Uterus (tissue), 4 donors: ENCODE results near the gene LYPD8. TPM values are rescaled to one million over a fixed set of nuclear protein-coding genes. Genes with fewer than 3 reads are reported as not detected.

Experiments used
- DNase-seq, 2 donors: peaks; one replicate each; pipeline ENCODE4 v3.0.0-alpha.2; 2019 to 2020
- H3K27ac ChIP-seq, 2 donors: fragments of 200-600 bp; sonication (generic); 1 replicate in 1 of 2; 2 replicates in 1 of 2; pipeline ENCODE4 v1.5.1; 2016 to 2018
- H3K27me3 ChIP-seq, 2 donors: fragments of 200-600 bp; sonication (generic); one replicate each; pipeline ENCODE4 v1.5.1; 2018 to 2019; ENCODE audit warnings: control low read depth in 1 of 2
- H3K36me3 ChIP-seq, 2 donors: fragments of 200-600 bp; sonication (generic); one replicate each; pipeline ENCODE4 v1.5.1; 2019; ENCODE audit warnings: control low read depth in 1 of 2
- H3K4me1 ChIP-seq, 2 donors: fragments of 200-600 bp; sonication (generic); one replicate each; pipeline ENCODE4 v1.5.1; 2018 to 2019; ENCODE audit warnings: control low read depth in 1 of 2
- H3K4me3 ChIP-seq, 2 donors: fragments of 200-600 bp; sonication (generic); 1 replicate in 1 of 2; 2 replicates in 1 of 2; pipeline ENCODE4 v1.5.1; 2018 to 2019; ENCODE audit warnings: mild to moderate bottlenecking in 1 of 2
- H3K9me3 ChIP-seq, 2 donors: fragments of 200-600 bp; sonication (generic); one replicate each; pipeline ENCODE4 v1.5.1; 2019; ENCODE audit warnings: control low read depth in 1 of 2
- CTCF ChIP-seq, 4 experiments: fragments of 200-600 bp in 2 of 4; fragments of 450-650 bp in 2 of 4; sonication (generic) in 2 of 4; IDR thresholded peaks; one replicate each; pipeline ENCODE4 v1.5.1; 2016 to 2019; ENCODE audit warnings: antibody characterized with exemption in 4 of 4, mild to moderate bottlenecking in 2 of 4, moderate library complexity in 1 of 4
- POLR2A ChIP-seq, 2 donors: fragments of 450-650 bp; IDR thresholded peaks; one replicate each; pipeline ENCODE4 v1.6.1; 2016; ENCODE audit warnings: antibody characterized with exemption in 2 of 2, mild to moderate bottlenecking in 1 of 2, moderate library complexity in 1 of 2
- intact Hi-C: fragments of 100-400 bp; cut with DNase I; formaldehyde crosslinking; loops from one replicate; pipeline ENCODE4 v1.15.1; 2023; ENCODE audit warnings: low total_unique reads
- total RNA-seq, 4 donors: library from RNA; depleted of rRNA in 3 of 4; stranded (reverse); fragments of >200 nt in 3 of 4; gene quantifications; one replicate each; pipeline versions ENCODE4 v1.1.0 to v1.2.4, GENCODE V29; 2014 to 2023
- donor health status: DM: yes; HTN: yes; CAD: no.

Gene LYPD8
- total RNA-seq, 4 donors from 2014 or later: not detected

- H3K9me3 ChIP-seq: no peaks in the 10 kb centered on the region
- intact Hi-C loops: no loop called here
Observed at GRCh38 chr1:248702714-248703113, 52.8 kb downstream of the LYPD8 start, which contains the start of gene OR14I1. Gene OR14I1, minus strand, starts transcription at chr1:248702766.

DNA sequence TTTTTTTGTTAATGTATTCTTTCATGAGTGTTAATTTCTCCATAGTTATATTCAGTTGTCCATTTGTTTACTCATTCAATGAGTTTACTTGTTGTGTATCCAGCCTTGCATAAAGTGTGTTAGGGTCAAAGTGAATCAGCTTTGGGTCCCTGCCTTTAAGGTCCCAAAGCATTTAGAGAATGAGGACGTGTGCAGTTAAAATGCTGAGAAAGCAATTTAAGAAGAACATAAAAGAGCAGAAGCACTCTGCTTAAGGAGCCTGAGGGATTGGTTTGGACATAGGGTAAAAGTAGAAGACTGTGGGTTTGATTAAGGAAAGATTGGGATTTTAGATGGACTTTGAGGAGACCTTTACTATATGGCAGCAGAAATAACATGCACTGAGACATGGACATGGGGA is 56.5 kb downstream of the LYPD8 start:
- DNase-seq: no peak
- no peak for TF ChIP-seq POLR2A (IDR thresholded peaks at IDR 0.05)
- intact Hi-C loops: no loop called here
- H3K4me1 ChIP-seq: no peaks in the 10 kb centered on the region
- H3K27ac ChIP-seq: no peak overlapping the region
- no peaks in the 10 kb centered on the region for H3K27me3 ChIP-seq
- H3K4me3 ChIP-seq: no peak overlapping the region
- no peaks in the 10 kb centered on the region for H3K36me3 ChIP-seq
- H3K9me3 ChIP-seq: no peaks in the 10 kb centered on the region

More at GRCh38 chr1:248702714-248703113, 52.8 kb downstream of the LYPD8 start, which contains the start of gene OR14I1:
- H3K27me3 ChIP-seq: no peaks in the 10 kb centered on the region
- H3K36me3 ChIP-seq: no peaks in the 10 kb centered on the region
- H3K4me3 ChIP-seq: no peak within 1 kb of the TSS
- DNase-seq: no peak
- no peak within 1 kb of the TSS for H3K27ac ChIP-seq
- no peaks in the 10 kb centered on the region for H3K4me1 ChIP-seq
- TF ChIP-seq POLR2A (IDR thresholded peaks at IDR 0.05) (no peak), CTCF (IDR thresholded peaks at IDR 0.05) (no peak)

- no peak for TF ChIP-seq CTCF (IDR thresholded peaks at IDR 0.05)
- TF ChIP-seq POLR2A (IDR thresholded peaks at IDR 0.05): no peak
- H3K4me1 ChIP-seq: no peaks in the 10 kb centered on the region
- no peaks in the 10 kb centered on the region for H3K27me3 ChIP-seq
- H3K27ac ChIP-seq: no peak overlapping the region
- no peak overlapping the region for H3K4me3 ChIP-seq
- H3K36me3 ChIP-seq: no peaks in the 10 kb centered on the region
- H3K9me3 ChIP-seq: no peaks in the 10 kb centered on the region
- no peak for DNase-seq
- intact Hi-C loops: no loop called here
Observed at GRCh38 chr1:248697907-248698306, 57.7 kb downstream of the LYPD8 start.

- Histone ChIP-seq H3K4me1 (no peaks in the 10 kb centered on the region), H3K9me3 (no peaks in the 10 kb centered on the region), H3K4me3 (no peak overlapping the region), H3K27ac (no peak overlapping the region), H3K36me3 (no peaks in the 10 kb centered on the region), H3K27me3 (no peaks in the 10 kb centered on the region)
- DNase-seq: no peak
- intact Hi-C loops: no loop called here
- TF ChIP-seq CTCF (IDR thresholded peaks at IDR 0.05): no peak
- TF ChIP-seq POLR2A (IDR thresholded peaks at IDR 0.05): no peak
Observed at GRCh38 chr1:248696774-248697173, 58.8 kb downstream of the LYPD8 start.

DNA sequence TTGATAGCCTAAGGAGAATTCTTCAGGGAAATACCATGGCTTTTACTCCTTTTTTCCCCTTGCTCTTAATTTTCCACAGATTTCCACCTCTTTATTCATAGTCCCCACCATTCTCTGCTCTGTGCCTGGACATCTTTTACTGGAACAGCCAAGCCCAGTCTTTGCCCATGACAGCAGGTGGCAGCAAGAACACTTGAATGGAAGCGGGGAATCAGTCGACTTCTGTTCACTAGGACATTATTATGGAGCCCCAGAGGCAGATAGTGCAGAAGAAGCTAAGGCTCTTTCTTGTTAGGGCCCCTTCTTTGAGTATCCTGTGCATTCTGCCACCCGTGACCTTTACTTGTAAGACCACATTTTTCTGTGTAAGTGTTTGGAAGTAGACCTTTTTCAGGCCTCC is 59.3 kb downstream of the LYPD8 start:
- H3K36me3 ChIP-seq: no peaks in the 10 kb centered on the region
- TF ChIP-seq CTCF (IDR thresholded peaks at IDR 0.05) (no peak), POLR2A (IDR thresholded peaks at IDR 0.05) (no peak)
- H3K9me3 ChIP-seq: no peaks in the 10 kb centered on the region
- intact Hi-C loops: no loop called here
- no peak overlapping the region for H3K27ac ChIP-seq
- no peak overlapping the region for H3K4me3 ChIP-seq
- no peaks in the 10 kb centered on the region for H3K4me1 ChIP-seq
- no peaks in the 10 kb centered on the region for H3K27me3 ChIP-seq
- DNase-seq: no peak
